SH-SY5Y (cell line): Measurements from ENCODE around the gene CFAP77.

Source experiments
- GATA2 ChIP-seq: IDR thresholded peaks from 2 replicates; pipeline ENCODE4 v1.6.1; 2011; ENCODE audit warnings: mild to moderate bottlenecking, low read depth, low read length
- GATA3 ChIP-seq: IDR thresholded peaks from 2 replicates; pipeline ENCODE4 v1.6.1; 2011; ENCODE audit warnings: low read depth, mild to moderate bottlenecking, low read length, moderate library complexity

GRCh38 chr9:132489536-132489935 lies 79.5 kb downstream of the CFAP77 start:
- TF ChIP-seq GATA3 (no peak), GATA2 (no peak)
